GM19025 (cell line): ENCODE results near the gene CADM3.

ENCODE experiments used
- ATAC-seq: cut with Tn5 transposase; IDR thresholded peaks from one replicate; pipeline ENCODE4 v1.9.1; 2021; ENCODE audit warnings: mild to moderate bottlenecking, low read depth, moderate library complexity; ENCODE audit not compliant: unreplicated experiment

Gene CADM3

GRCh38 chr1:159248311-159248710 is 76.9 kb downstream of the CADM3 start:
- ATAC-seq = no peak

- ATAC-seq = no peak
These were observed 79.3 kb downstream of the CADM3 start for GRCh38 chr1:159250638-159251216.
